SK-N-SH (cell line): Measurements from ENCODE around the gene TRIM28. TPM values are rescaled to one million over a fixed set of nuclear protein-coding genes. Genes with fewer than 3 reads are reported as not detected.

Experiments used
- CTCF ChIA-PET: fragments of 300-600, 350-600 bp; formaldehyde crosslinking; extraction: SDS; loops from one replicate; lab custom pipeline; 2021; lab: Yijun Ruan, JAX
- POLR2A ChIA-PET: fragments of 350-600 bp; sonication (Branson Sonifier 250); formaldehyde crosslinking; extraction: SDS; loops from one replicate; lab custom pipeline; 2020; ENCODE audit warnings: antibody characterized with exemption, inconsistent platforms; lab: Yijun Ruan, JAX
- DNase-seq: peaks from one replicate; pipeline ENCODE4 v3.0.0; 2012
- H2AFZ ChIP-seq: fragments of 200-600 bp; sonication (generic); 2 replicates; pipeline ENCODE4 v1.8.1; 2016; ENCODE audit warnings: antibody characterized with exemption, mild to moderate bottlenecking, low read depth
- H3F3A ChIP-seq: fragments of 200-600 bp; sonication (generic); replicated peaks from 2 replicates; pipeline ENCODE3; 2016; ENCODE audit warnings: antibody characterized with exemption, mild to moderate bottlenecking; ENCODE audit not compliant: insufficient read depth
- H3K27ac ChIP-seq, 2 experiments: fragments of 200-500 bp in 1 of 2; fragments of 200-600 bp in 1 of 2; sonication (Bioruptor generic) in 1 of 2; sonication (generic), shearing (Covaris generic) in 1 of 2; 2 replicates each; pipeline versions ENCODE4 v1.5.1 to v1.6.1; 2014 to 2016; ENCODE audit warnings: low read depth in 2 of 2, inconsistent platforms in 1 of 2, low read length in 1 of 2, mild to moderate bottlenecking in 1 of 2, mixed read lengths in 1 of 2
- H3K27me3 ChIP-seq: fragments of 200-600 bp; sonication (generic), shearing (Covaris generic); 2 replicates; pipeline ENCODE4 v1.6.1; 2016; ENCODE audit warnings: mixed run types; ENCODE audit not compliant: insufficient read depth
- H3K36me3 ChIP-seq, 2 experiments: fragments of 200-500 bp in 1 of 2; fragments of 200-600 bp in 1 of 2; sonication (Bioruptor generic) in 1 of 2; sonication (generic) in 1 of 2; replicated peaks in 1 of 2; 2 replicates each; pipeline versions ENCODE3 to v1.5.1; 2014 to 2016; ENCODE audit warnings: low read length in 1 of 2, mild to moderate bottlenecking in 1 of 2; ENCODE audit not compliant: insufficient read depth in 2 of 2, control insufficient read depth in 1 of 2
- H3K4me1 ChIP-seq, 2 experiments: fragments of 200-500 bp in 1 of 2; fragments of 200-600 bp in 1 of 2; sonication (Bioruptor generic) in 1 of 2; sonication (generic), shearing (Covaris generic) in 1 of 2; 2 replicates each; pipeline versions ENCODE4 v1.5.1 to v1.6.1; 2014 to 2016; ENCODE audit warnings: low read depth in 1 of 2, low read length in 1 of 2, mixed run types in 1 of 2; ENCODE audit not compliant: insufficient read depth in 2 of 2, control insufficient read depth in 1 of 2
- H3K4me2 ChIP-seq: fragments of 200-600 bp; sonication (generic), shearing (Covaris generic); 2 replicates; pipeline ENCODE4 v1.6.1; 2017; ENCODE audit warnings: mixed run types
- H3K4me3 ChIP-seq, 2 experiments: fragments of 200-500 bp in 1 of 2; fragments of 200-600 bp in 1 of 2; sonication (Bioruptor generic) in 1 of 2; sonication (generic), shearing (Covaris generic) in 1 of 2; 2 replicates each; pipeline versions ENCODE4 v1.5.1 to v1.8.1; 2014 to 2016; ENCODE audit warnings: low read depth in 2 of 2, inconsistent platforms in 1 of 2, low read length in 1 of 2, mild to moderate bottlenecking in 1 of 2, mixed read lengths in 1 of 2, moderate library complexity in 1 of 2
- H3K79me2 ChIP-seq: fragments of 200-600 bp; sonication (generic); 2 replicates; pipeline ENCODE4 v1.8.1; 2017; ENCODE audit warnings: mild to moderate bottlenecking; ENCODE audit not compliant: insufficient read depth
- H3K9ac ChIP-seq: fragments of 200-600 bp; sonication (generic); 2 replicates; pipeline ENCODE4 v1.6.1; 2017; ENCODE audit warnings: mixed run types
- H3K9me2 ChIP-seq: fragments of 200-600 bp; sonication (generic); 2 replicates; pipeline ENCODE4 v1.6.1; 2017; ENCODE audit warnings: mixed run types
- H3K9me3 ChIP-seq: fragments of 200-600 bp; sonication (generic); 2 replicates; pipeline ENCODE4 v1.6.1; 2017; ENCODE audit warnings: mixed run types, mild to moderate bottlenecking, moderate library complexity
- H4K20me1 ChIP-seq: fragments of 200-600 bp; sonication (generic); 2 replicates; pipeline ENCODE4 v1.6.1; 2017; ENCODE audit warnings: mild to moderate bottlenecking, mixed run types; ENCODE audit not compliant: insufficient read depth
- CHD2 ChIP-seq: fragments of 150-350 bp; IDR thresholded peaks from 2 replicates; pipeline ENCODE4 v1.6.1; 2018; ENCODE audit warnings: low read length; ENCODE audit not compliant: partially characterized antibody
- GATA2 ChIP-seq: sonication (generic); formaldehyde crosslinking; IDR thresholded peaks from 2 replicates; pipeline ENCODE4 v1.5.0; 2020; ENCODE audit warnings: mild to moderate bottlenecking, missing genetic modification reagents
- IRF3 ChIP-seq: fragments of 150-350 bp; IDR thresholded peaks from 2 replicates; pipeline ENCODE4 v1.6.1; 2016; ENCODE audit warnings: mild to moderate bottlenecking, low read depth, low read length
- JUND ChIP-seq: IDR thresholded peaks from 2 replicates; pipeline ENCODE4 v1.4.0; 2012
- NRF1 ChIP-seq: IDR thresholded peaks from 2 replicates; pipeline ENCODE4 v1.6.1; 2012; ENCODE audit warnings: low read depth, mild to moderate bottlenecking, low read length
- POLR2AphosphoS5 ChIP-seq: IDR thresholded peaks from 2 replicates; pipeline ENCODE4 v1.6.1; 2012; ENCODE audit warnings: low read depth, low read length
- RCOR1 ChIP-seq: fragments of 150-350 bp; IDR thresholded peaks from 2 replicates; pipeline ENCODE4 v1.6.1; 2017; ENCODE audit warnings: antibody characterized with exemption, low read length
- REST ChIP-seq: IDR thresholded peaks from 2 replicates; pipeline ENCODE4 v1.6.1; 2012; ENCODE audit warnings: mild to moderate bottlenecking, low read depth, low read length, moderate library complexity
- RXRA ChIP-seq: IDR thresholded peaks from 2 replicates; pipeline ENCODE4 v1.4.0; 2012; ENCODE audit warnings: low read depth, mild to moderate bottlenecking, borderline replicate concordance
- SMC3 ChIP-seq: IDR thresholded peaks from 2 replicates; pipeline ENCODE4 v1.6.1; 2012; ENCODE audit warnings: low read depth, low read length, improper control_type of control experiment
- TAF1 ChIP-seq: IDR thresholded peaks from 2 replicates; pipeline ENCODE4 v1.6.1; 2012; ENCODE audit warnings: low read depth, mild to moderate bottlenecking, low read length, moderate library complexity, borderline replicate concordance
- TEAD4 ChIP-seq: IDR thresholded peaks from 2 replicates; pipeline ENCODE4 v1.4.0; 2012; ENCODE audit warnings: mild to moderate bottlenecking, borderline replicate concordance; ENCODE audit not compliant: insufficient read depth
- USF2 ChIP-seq: fragments of 150-350 bp; IDR thresholded peaks from 2 replicates; pipeline ENCODE4 v1.6.1; 2017; ENCODE audit warnings: antibody characterized with exemption, low read length, low read depth, borderline replicate concordance
- ZBTB33 ChIP-seq: IDR thresholded peaks from 2 replicates; pipeline ENCODE4 v1.4.0; 2012; ENCODE audit warnings: low read depth, borderline replicate concordance
- polyA plus RNA-seq, 3 experiments: library from polyadenylated mRNA; depleted of rRNA; stranded (reverse); fragments of >200 nt; gene quantifications; 2 replicates each; pipeline ENCODE4 v1.2.3, GENCODE V29; 2012

The TRIM28 gene
- polyA plus RNA-seq, 1 of the 3 experiments (the other 2 are of a cell fraction) = 594 TPM

- TF ChIP-seq ZBTB33 (no peak), TAF1 (no peak), REST (no peak)
- TF ChIP-seq, all 33 proteins: peak for 0
Observed at GRCh38 chr19:58560007-58560887, 16.4 kb downstream of the TRIM28 start (continued).

- Histone ChIP-seq H3K9ac (no peak overlapping the region), H3K9me2 (no peaks in the 10 kb centered on the region), H3K4me1 (peaks cover 14 to 57% of the 10 kb centered on the region in 2 experiments; a peak in 3 of 4 replicates), H2AFZ (no peak overlapping the region), H3K36me3 (peaks cover 11% of the 10 kb centered on the region in 2 experiments), H3F3A (peaks cover 25% of the 10 kb centered on the region), H3K4me2 (no peak overlapping the region), H3K27ac (peak overlapping the region in 1 of 2 experiments; percentile 11; a peak in 1 of 4 replicates), H3K27me3 (no peaks in the 10 kb centered on the region), H3K79me2 (peaks cover 28% of the 10 kb centered on the region), H3K9me3 (no peaks in the 10 kb centered on the region), H3K4me3 (no peak overlapping the region), H4K20me1 (peaks cover 9% of the 10 kb centered on the region; the same call in 1 of the 2 replicates)
- no peak for DNase-seq
- CTCF ChIA-PET = no interaction called here
- POLR2A ChIA-PET = interaction anchor here (1.3 to 5.7 kb wide), 4 partner anchors 10 to 41 kb away, joined by 3 to 35 read pairs (median 12); partner anchors contain the start of genes MZF1, TRIM28 and ZBTB45
- TF ChIP-seq CHD2 (no peak), POLR2AphosphoS5 (no peak), USF2 (no peak), NRF1 (no peak), TEAD4 (no peak), GATA2 (CRISPR knock-in tag) (no peak), REST (no peak), ZBTB33 (no peak), RXRA (no peak), IRF3 (no peak), JUND (no peak), RCOR1 (no peak), SMC3 (no peak)
Observed at GRCh38 chr19:58560921-58561320, 17.1 kb downstream of the TRIM28 start.
